HCT116 (cell line): ENCODE measurements around the gene UQCRQ.

Experiments
- CTCF ChIP-seq, 3 experiments: fragments of 200-600 bp in 1 of 3; sonication (generic) in 1 of 3; IDR thresholded peaks in 2 of 3; conservative IDR thresholded peaks in 1 of 3; 2 replicates each; pipeline ENCODE4 v1.5.1; 2012 to 2017; ENCODE audit warnings: low read depth in 2 of 3, low read length in 2 of 3, antibody characterized with exemption in 1 of 3, borderline replicate concordance in 1 of 3, control low read depth in 1 of 3, mild to moderate bottlenecking in 1 of 3, mixed read lengths in 1 of 3, mixed run types in 1 of 3, moderate library complexity in 1 of 3; ENCODE audit not compliant: insufficient read depth in 1 of 3
- EZH2 ChIP-seq: fragments of 200-600 bp; sonication (generic); IDR thresholded peaks from 2 replicates; pipeline ENCODE4 v1.6.1; 2017; ENCODE audit warnings: antibody characterized with exemption, mixed run types
- EZH2phosphoT487 ChIP-seq: fragments of 200-600 bp; IDR thresholded peaks from 2 replicates; pipeline ENCODE4 v1.6.1; 2018; ENCODE audit warnings: antibody characterized with exemption, borderline replicate concordance
- FOSL1 ChIP-seq: IDR thresholded peaks from 2 replicates; pipeline ENCODE4 v1.6.1; 2012; ENCODE audit warnings: low read depth
- MAX ChIP-seq: IDR thresholded peaks from 2 replicates; pipeline ENCODE4 v1.6.1; 2012
- RAD21 ChIP-seq: IDR thresholded peaks from 2 replicates; pipeline ENCODE4 v1.6.1; 2012; ENCODE audit warnings: low read depth, mild to moderate bottlenecking
- SP1 ChIP-seq: IDR thresholded peaks from 2 replicates; pipeline ENCODE4 v1.6.1; 2012; ENCODE audit warnings: low read depth
- YY1 ChIP-seq: IDR thresholded peaks from 2 replicates; pipeline ENCODE4 v1.6.1; 2011; ENCODE audit warnings: low read length, low read depth, moderate library complexity, mild to moderate bottlenecking; ENCODE audit not compliant: insufficient replicate concordance; ENCODE audit errors: extremely low read depth
- ZBTB33 ChIP-seq: IDR thresholded peaks from 2 replicates; pipeline ENCODE4 v1.6.1; 2011; ENCODE audit warnings: mild to moderate bottlenecking, low read length, moderate library complexity; ENCODE audit not compliant: insufficient replicate concordance; ENCODE audit errors: extremely low read depth
- ZFX ChIP-seq: fragments of 450-650 bp; IDR thresholded peaks from 2 replicates; pipeline ENCODE4 v1.6.1; 2017
- ZNF274 ChIP-seq: fragments of 200-500 bp; sonication (Bioruptor generic); IDR thresholded peaks from 2 replicates; pipeline ENCODE4 v1.6.1; 2014; ENCODE audit warnings: mild to moderate bottlenecking, low read depth, low read length, inconsistent platforms

- TF ChIP-seq SP1, result no peak
- TF ChIP-seq CTCF (IDR thresholded peaks at IDR 0.05 in 2 of 3, conservative IDR thresholded peaks at IDR 0.05 in 1 of 3; ENCODE audit: borderline replicate concordance in 1 of 3, insufficient read depth in 1 of 3, low read depth in 2 of 3, low read length in 2 of 3), result no peak
- TF ChIP-seq EZH2phosphoT487, result no peak
- no peak for TF ChIP-seq YY1
- TF ChIP-seq ZNF274, result no peak
- no peak for TF ChIP-seq RAD21
- no peak for TF ChIP-seq MAX
- TF ChIP-seq ZFX, result no peak
- no peak for TF ChIP-seq FOSL1
- no peak for TF ChIP-seq ZBTB33
- no peak for TF ChIP-seq EZH2
Measured at GRCh38 chr5:132821350-132821749, 45.1 kb upstream of the UQCRQ start.
